ENCODE data around the gene ITPK1.

ITPK1 gene

GRCh38 chr14:93104961-93105360 lies 10.8 kb downstream of the ITPK1 start:
- DNase-seq (ENCODE audit: low spot score) = no peak

GRCh38 chr14:93103392-93104080 lies 12.2 kb downstream of the ITPK1 start:
- peak; percentile 84 for DNase-seq (ENCODE audit: low spot score)

DNA sequence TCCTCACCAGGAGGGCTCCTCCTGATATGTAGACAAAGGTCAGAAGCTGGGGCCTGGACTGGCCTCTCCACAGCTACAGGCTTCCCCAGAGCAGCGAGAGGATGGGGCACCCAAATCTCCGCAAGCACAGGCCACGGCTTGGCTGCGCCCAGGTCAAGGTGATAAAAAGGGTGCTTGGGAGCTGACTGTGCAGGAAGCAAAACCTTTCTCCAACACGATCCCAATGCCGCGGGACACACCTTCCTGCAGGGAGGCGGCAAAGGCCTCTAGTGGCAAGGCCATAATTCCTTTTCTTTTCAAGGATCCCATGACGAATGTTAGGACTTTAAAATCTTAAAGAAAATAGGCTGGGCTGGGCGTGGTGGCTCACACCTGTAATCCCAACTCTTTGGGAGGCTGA lies 13.6 kb downstream of the ITPK1 start:
- no peak for DNase-seq (ENCODE audit: low spot score)

DNA sequence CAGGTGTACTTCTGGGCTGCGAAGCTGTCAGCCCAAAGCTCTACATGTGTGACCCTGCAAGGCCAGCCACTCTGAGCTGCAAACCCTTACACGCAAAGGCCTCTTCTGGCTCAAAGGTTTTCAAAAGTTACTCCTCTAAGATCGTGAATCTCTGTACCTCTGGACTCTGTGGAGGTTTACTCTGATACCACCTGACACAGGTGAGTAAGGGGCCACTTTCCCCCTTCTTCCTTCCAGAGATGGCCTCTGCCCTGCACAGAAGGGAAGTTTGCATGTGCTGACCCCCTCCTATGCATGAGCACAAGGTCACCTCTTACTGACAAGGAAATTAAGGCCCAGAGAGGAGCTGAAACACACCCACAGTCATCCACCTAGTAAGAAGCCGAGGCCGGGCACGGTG lies 14.5 kb downstream of the ITPK1 start:
- DNase-seq (ENCODE audit: low spot score) = no peak

GRCh38 chr14:93100570-93100969 lies 15.2 kb downstream of the ITPK1 start:
- DNase-seq (ENCODE audit: low spot score) = no peak

- no peak for DNase-seq (ENCODE audit: low spot score)
Observed at GRCh38 chr14:93100100-93100499, 15.6 kb downstream of the ITPK1 start.

GRCh38 chr14:93099643-93100042 lies 16.1 kb downstream of the ITPK1 start:
- no peak for DNase-seq (ENCODE audit: low spot score)

GRCh38 chr14:93099196-93099595 lies 16.5 kb downstream of the ITPK1 start:
- no peak for DNase-seq (ENCODE audit: low spot score)

GRCh38 chr14:93096691-93097322 lies 18.9 kb downstream of the ITPK1 start:
- no peak for DNase-seq (ENCODE audit: low spot score)

- no peak for DNase-seq (ENCODE audit: low spot score)
Observed at GRCh38 chr14:93095742-93096510, 19.8 kb downstream of the ITPK1 start.

- DNase-seq (ENCODE audit: low spot score) = no peak
Observed at GRCh38 chr14:93094121-93094918, 21.4 kb downstream of the ITPK1 start.

DNA sequence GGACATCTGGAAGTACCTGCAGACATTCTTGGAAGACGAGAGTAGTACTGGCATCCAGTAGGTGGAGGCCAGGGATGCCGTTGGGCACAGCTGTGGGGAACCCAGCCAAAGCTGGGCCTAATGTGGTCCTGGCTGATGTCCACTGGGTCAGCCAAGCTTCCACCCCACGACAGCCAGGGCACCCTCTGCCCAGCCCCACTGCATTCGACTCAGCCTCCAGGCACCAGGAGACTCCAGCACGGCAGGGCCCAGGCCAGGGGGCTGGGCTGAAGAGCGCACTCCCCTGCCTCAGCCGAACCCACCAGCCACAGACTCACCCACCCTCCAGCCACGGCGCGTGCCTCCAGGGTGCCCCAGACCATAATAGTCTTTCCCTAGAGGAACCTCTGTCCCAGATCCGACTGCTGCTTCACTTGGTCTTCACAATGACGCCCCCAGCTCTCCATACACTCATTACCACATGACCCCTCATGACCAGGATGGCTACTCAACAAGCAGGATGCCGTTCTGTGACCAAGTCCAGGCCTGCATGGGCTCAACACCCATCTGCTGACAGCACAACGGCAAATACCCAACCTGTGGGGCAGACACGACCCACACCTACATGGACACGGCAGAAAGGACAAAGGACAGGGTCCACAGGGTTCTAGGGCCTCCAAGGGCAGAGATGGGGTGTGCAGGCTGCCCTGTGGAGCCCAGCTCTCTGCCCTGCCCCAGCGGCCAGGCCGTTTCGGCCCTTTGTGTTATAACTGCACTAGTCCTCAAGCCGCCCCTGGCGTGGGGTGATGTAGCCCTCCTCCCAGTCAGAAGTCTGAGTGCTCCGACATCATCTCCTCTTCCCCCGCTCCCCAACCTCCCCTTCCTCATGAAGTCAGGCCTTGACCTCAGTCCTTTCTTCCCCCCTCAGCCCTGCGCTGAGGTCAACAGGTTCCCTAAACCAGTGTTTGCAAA lies 22.8 kb downstream of the ITPK1 start:
- DNase-seq (ENCODE audit: low spot score) = no peak

DNA sequence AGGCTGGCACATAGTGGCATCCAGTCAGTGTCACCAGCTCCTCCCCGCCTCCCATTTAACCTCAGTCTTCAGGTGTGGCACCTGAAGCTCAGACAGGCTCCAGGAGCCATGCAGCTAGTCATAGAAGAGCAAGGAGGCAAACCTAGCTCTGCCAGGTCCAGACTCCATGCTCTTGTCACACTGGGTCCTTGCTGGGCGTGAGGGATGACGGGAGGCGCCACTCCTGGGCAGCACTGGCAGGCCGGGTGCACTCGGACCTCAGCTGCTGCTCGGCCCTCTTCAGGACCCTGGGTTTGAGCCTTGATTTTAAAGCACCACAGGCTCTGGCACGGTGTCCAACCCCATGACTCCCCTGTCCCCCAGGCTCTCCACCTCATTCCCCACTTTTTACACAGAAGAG lies 24.1 kb downstream of the ITPK1 start:
- no peak for DNase-seq (ENCODE audit: low spot score)

- DNase-seq (ENCODE audit: low spot score) = no peak
Observed at GRCh38 chr14:93090826-93091555, 24.7 kb downstream of the ITPK1 start.

- no peak for DNase-seq (ENCODE audit: low spot score)
Observed at GRCh38 chr14:93089521-93090269, 26.0 kb downstream of the ITPK1 start.

- no peak for DNase-seq (ENCODE audit: low spot score)
Observed at GRCh38 chr14:93086441-93087055, 29.2 kb downstream of the ITPK1 start.

DNA sequence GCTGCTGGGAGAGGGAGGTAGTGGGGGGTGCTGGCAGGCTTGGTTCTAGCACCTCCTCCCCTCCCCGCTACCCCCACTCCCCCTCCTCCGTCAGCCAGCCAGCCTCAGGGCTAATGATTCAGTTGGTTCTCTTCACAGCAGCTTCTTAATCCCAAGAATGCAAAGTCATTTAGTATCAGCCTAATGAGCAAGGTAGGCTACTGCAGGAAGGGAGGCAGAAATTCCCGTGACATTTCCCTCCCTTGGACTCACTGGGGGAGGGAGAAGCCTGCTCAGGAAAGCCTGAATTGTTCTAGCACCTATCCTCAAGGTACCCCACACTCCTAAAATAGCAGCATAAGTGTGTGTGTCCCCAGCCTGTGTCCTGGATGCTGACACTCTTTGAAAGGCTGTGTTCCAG lies 29.8 kb downstream of the ITPK1 start:
- no peak for DNase-seq (ENCODE audit: low spot score)

DNA sequence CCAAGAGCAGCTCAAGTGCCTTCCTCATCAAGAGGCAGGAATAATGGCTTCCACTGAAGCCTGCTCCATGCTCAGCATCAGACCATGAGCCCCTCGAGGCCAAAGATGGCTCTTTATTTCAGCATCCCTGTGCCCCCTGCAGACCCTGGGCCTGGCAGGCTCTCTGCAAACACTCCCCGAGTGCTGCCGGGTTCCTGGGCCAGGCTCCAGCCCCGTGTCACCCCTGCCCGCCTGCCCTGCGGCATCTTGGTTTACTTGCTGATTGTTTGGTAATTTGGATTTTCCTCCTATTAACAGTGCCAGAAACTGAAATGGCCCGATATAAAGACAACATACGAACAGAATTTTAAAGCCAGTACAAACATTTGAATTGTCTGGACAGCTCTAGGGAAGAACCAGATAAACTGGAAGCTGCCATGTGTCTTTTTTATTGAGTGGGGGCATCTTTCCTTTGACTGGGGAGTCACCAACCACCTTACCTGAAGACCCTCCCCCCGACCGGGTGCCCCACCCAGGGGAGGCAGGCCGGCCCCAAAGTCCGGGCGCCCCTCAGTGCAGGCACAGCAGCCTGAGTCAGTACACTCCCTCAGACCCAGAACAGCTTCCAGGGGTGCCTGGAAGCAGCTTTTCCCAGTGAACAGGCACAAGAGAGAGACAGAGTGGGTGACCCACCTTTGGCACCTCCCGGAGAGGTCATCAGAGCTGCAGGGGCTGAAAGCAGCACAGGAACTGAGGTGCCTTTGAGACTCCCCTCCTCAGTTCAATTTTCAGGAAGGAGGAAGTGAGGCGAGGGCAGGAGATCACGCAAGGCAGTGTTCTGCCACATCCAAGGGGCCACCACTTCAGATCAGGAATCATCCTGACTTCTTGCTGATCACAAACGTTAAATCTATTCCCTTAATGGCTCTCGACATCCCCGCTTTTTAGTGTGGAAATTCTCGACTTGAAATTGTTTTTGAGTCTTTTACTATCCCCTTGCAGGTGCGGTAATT lies 30.6 kb downstream of the ITPK1 start:
- no peak for DNase-seq (ENCODE audit: low spot score)
